Measurements from ENCODE around the gene MNS1.

GRCh38 chr15:56432304-56432703 is 32.6 kb downstream of the MNS1 start:
- no peak for TF ChIP-seq EZH2phosphoT487 (IDR thresholded peaks at IDR 0.05; ENCODE audit: borderline replicate concordance, low read length)
- TF ChIP-seq CTCF (conservative IDR thresholded peaks at IDR 0.05; ENCODE audit: low read depth, low read length) = no peak
- TF ChIP-seq EZH2 (IDR thresholded peaks at IDR 0.05; ENCODE audit: low read length, unreplicated experiment) = no peak

Data from PC-3 (cell line).